Thyroid gland (tissue), 4 donors: ENCODE results near the gene SHISA9. TPM values are rescaled to one million over a fixed set of nuclear protein-coding genes. Genes with fewer than 3 reads are reported as not detected.

Source experiments
- DNase-seq, 2 donors: peaks; one replicate each; pipeline ENCODE4 v3.0.0-alpha.2; 2019
- H3K27ac ChIP-seq, 3 donors: fragments of 200-600 bp; sonication (generic); 1 replicate in 2 of 3; 2 replicates in 1 of 3; pipeline ENCODE4 v1.5.1; 2016 to 2019; ENCODE audit warnings: mild to moderate bottlenecking in 1 of 3, moderate library complexity in 1 of 3
- H3K27me3 ChIP-seq: fragments of 200-600 bp; sonication (generic); one replicate; pipeline ENCODE4 v1.5.1; 2019
- H3K36me3 ChIP-seq, 2 donors: fragments of 200-600 bp; sonication (generic); one replicate each; pipeline ENCODE4 v1.5.1; 2016 to 2019
- H3K4me1 ChIP-seq, 2 donors: fragments of 200-600 bp; sonication (generic); one replicate each; pipeline ENCODE4 v1.5.1; 2017 to 2019
- H3K4me3 ChIP-seq, 3 donors: fragments of 200-600 bp; sonication (generic); replicated peaks in 1 of 3; 1 replicate in 2 of 3; 2 replicates in 1 of 3; pipeline ENCODE4 v1.5.1; 2016; ENCODE audit warnings: mild to moderate bottlenecking in 1 of 3
- H3K9me3 ChIP-seq: fragments of 200-600 bp; sonication (generic); one replicate; pipeline ENCODE4 v1.5.1; 2017
- CTCF ChIP-seq, 6 experiments: fragments of 200-600 bp in 3 of 6; fragments of 450-650 bp in 3 of 6; sonication (generic) in 3 of 6; IDR thresholded peaks; one replicate each; pipeline ENCODE4 v1.5.1; 2016 to 2019; ENCODE audit warnings: antibody characterized with exemption in 6 of 6, mild to moderate bottlenecking in 2 of 6, inconsistent platforms in 1 of 6, moderate library complexity in 1 of 6
- POLR2A ChIP-seq, 2 donors: fragments of 450-650 bp; IDR thresholded peaks; one replicate each; pipeline ENCODE4 v1.6.1; 2017; ENCODE audit warnings: antibody characterized with exemption in 2 of 2, mild to moderate bottlenecking in 2 of 2, moderate library complexity in 1 of 2
- WGBS, 2 donors: methylation state at CpG; one replicate each; pipeline ENCODE4 v1.1.5; 2017; 5-methylcytosine and 5-hydroxymethylcytosine counted together
- intact Hi-C: fragments of 100-400 bp; cut with DNase I; formaldehyde crosslinking; loops from one replicate; pipeline ENCODE4 v1.15.1; 2023
- total RNA-seq, 4 donors: library from RNA; depleted of rRNA; stranded (reverse); fragments of >200 nt; gene quantifications; one replicate each; pipeline ENCODE4 v1.2.3, GENCODE V29; 2016

The SHISA9 gene
- total RNA-seq, 4 donors from 2014 or later = 0.11 to 0.34 (median 0.28) TPM

- Histone ChIP-seq H3K36me3 (no peaks in the 10 kb centered on the region), H3K4me1 (no peaks in the 10 kb centered on the region), H3K9me3 (no peaks in the 10 kb centered on the region), H3K4me3 (no peak overlapping the region), H3K27ac (no peak overlapping the region), H3K27me3 (no peaks in the 10 kb centered on the region)
- TF ChIP-seq CTCF (IDR thresholded peaks at IDR 0.05) (no peak), POLR2A (IDR thresholded peaks at IDR 0.05) (no peak)
- intact Hi-C loops = no loop called here
- WGBS, 2 donors = 90 to 93% methylated on average over 3 of the region's 3 CpGs
- no peak for DNase-seq
Observed at GRCh38 chr16:12999368-12999767, 98.0 kb downstream of the SHISA9 start.

DNA sequence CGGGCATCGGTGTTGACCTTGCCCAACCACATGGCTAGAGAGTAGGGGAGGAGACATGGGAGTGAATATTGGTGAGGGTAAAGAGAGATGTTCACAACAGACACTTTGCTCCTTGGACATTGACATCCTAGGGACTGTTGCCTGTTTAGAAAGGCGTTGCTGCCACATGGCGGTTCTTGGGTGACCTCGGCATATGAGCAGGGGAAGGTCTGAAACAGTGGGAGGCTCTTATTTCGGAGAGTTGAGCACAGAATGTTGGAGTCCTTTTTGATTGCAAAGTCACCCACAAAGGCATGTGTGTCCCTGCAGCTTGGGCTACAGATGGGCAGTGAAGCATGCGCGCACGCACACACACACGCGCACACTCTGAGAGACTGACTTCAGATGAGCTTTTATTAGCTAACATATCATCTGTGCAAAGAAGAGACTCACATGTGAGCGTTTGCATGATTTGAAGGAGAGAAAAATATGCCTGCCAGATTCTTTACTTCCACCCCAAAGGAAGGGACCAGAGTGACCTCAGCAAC, 104.4 kb downstream of the SHISA9 start:
- DNase-seq = peak in 1 of 2 donors; percentile 3
- no peak overlapping the region for H3K27ac ChIP-seq
- H3K36me3 ChIP-seq = no peaks in the 10 kb centered on the region
- no peaks in the 10 kb centered on the region for H3K9me3 ChIP-seq
- intact Hi-C loops = no loop called here
- no peak overlapping the region for H3K4me3 ChIP-seq
- WGBS, 2 donors = 77 to 81% methylated on average over 12 of the region's 12 CpGs
- H3K27me3 ChIP-seq = no peaks in the 10 kb centered on the region
- TF ChIP-seq CTCF (IDR thresholded peaks at IDR 0.05) (no peak), POLR2A (IDR thresholded peaks at IDR 0.05) (no peak)
- H3K4me1 ChIP-seq = no peaks in the 10 kb centered on the region

- intact Hi-C loops = no loop called here
- no peak for DNase-seq
- H3K9me3 ChIP-seq = no peaks in the 10 kb centered on the region
- H3K4me1 ChIP-seq = no peaks in the 10 kb centered on the region
- H3K27ac ChIP-seq = no peak overlapping the region
- TF ChIP-seq CTCF (IDR thresholded peaks at IDR 0.05) (no peak), POLR2A (IDR thresholded peaks at IDR 0.05) (no peak)
- H3K27me3 ChIP-seq = no peaks in the 10 kb centered on the region
- no peak overlapping the region for H3K4me3 ChIP-seq
- no peaks in the 10 kb centered on the region for H3K36me3 ChIP-seq
- 32 to 34% methylated on average over 4 of the region's 4 CpGs for WGBS, 2 donors
Observed at GRCh38 chr16:13012601-13013000, 111.2 kb downstream of the SHISA9 start.

DNA sequence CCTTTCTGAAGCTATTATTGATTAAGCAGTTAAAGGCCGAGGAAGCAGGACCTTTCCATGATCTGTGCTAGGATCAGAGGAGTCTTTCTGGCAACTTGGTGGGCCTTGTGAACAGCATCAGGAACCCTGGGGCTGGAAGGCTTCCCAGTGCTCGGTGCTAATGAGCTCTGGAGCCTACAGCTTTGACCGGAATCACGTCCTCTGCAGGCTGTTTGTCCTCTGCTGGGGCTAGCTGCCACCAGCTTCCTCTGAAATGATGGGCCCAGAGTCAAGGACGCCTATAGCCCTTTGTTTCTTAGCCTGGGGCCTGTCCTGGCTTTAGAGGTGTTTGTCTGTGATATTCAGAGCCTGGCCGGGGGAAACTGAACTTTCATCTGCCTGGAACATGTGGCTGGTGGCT, 111.6 kb downstream of the SHISA9 start:
- intact Hi-C loops = no loop called here
- 61 to 68% methylated on average over 4 to 5 of the region's 6 CpGs for WGBS, 2 donors
- H3K4me3 ChIP-seq = no peak overlapping the region
- H3K27me3 ChIP-seq = no peaks in the 10 kb centered on the region
- no peaks in the 10 kb centered on the region for H3K36me3 ChIP-seq
- H3K27ac ChIP-seq = no peak overlapping the region
- no peaks in the 10 kb centered on the region for H3K4me1 ChIP-seq
- no peaks in the 10 kb centered on the region for H3K9me3 ChIP-seq
- TF ChIP-seq CTCF (IDR thresholded peaks at IDR 0.05) (no peak), POLR2A (IDR thresholded peaks at IDR 0.05) (no peak)
- DNase-seq = no peak

DNA sequence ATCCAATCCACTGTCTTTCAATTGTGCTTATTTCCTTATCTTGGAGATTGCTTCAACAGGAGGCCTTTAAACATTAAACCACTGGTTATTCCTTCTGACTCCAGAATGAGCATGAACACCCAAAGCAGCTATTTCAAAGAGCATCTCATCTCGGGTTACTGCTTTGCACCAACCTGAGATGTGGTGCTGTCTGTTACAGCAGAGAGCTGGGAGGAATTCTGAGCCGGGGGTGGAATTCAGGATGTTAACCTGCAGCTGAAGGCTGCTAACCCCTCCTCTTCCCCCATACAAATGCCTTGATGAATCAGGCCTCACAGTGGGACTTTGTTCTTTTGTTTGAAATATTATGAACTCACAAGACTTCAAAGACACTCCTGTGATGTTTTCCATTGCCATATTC, 113.1 kb downstream of the SHISA9 start:
- Histone ChIP-seq H3K4me3 (no peak overlapping the region), H3K36me3 (no peaks in the 10 kb centered on the region), H3K27me3 (no peaks in the 10 kb centered on the region), H3K9me3 (no peaks in the 10 kb centered on the region), H3K27ac (no peak overlapping the region), H3K4me1 (no peaks in the 10 kb centered on the region)
- DNase-seq = no peak
- intact Hi-C loops = no loop called here
- 0 to 18% methylated on average over 2 of the region's 2 CpGs for WGBS, 2 donors
- no peak for TF ChIP-seq CTCF (IDR thresholded peaks at IDR 0.05)
- no peak for TF ChIP-seq POLR2A (IDR thresholded peaks at IDR 0.05)
